ENCODE data around the gene RPL27A. TPM values are rescaled to one million over a fixed set of nuclear protein-coding genes. Genes with fewer than 3 reads are reported as not detected.
A peak's percentile ranks its signal among the peaks of the same experiment; 100 is the strongest.

Gene RPL27A
- total and polyA plus RNA-seq, 2 donors (not counting 3 experiments of a cell fraction or from before 2014, with no cell fraction given): 1,303 to 1,363 TPM

- Histone ChIP-seq H4K20me1 (replicated peaks; ENCODE audit: control insufficient read depth, extremely low read depth, insufficient read depth, low read length) (no peaks in the 10 kb centered on the region), H3K27me3 (ENCODE audit: control insufficient read depth in 2 of 2, insufficient read depth in 2 of 2, low read length in 2 of 2) (no peaks in the 10 kb centered on the region), H3K4me2 (ENCODE audit: insufficient read depth, low read length) (peak overlapping the region; percentile 64), H3K27ac (ENCODE audit: insufficient read depth, low read depth, low read length) (peak overlapping the region; percentile 70), H3K9me3 (replicated peaks; ENCODE audit: control insufficient read depth, insufficient read depth, low read length) (no peaks in the 10 kb centered on the region), H3K79me2 (ENCODE audit: control insufficient read depth, insufficient read depth, low read length) (no peaks in the 10 kb centered on the region), H3K9me1 (replicated peaks; ENCODE audit: control insufficient read depth, extremely low read depth, insufficient read depth, low read length) (no peaks in the 10 kb centered on the region), H3K4me3 (replicated peaks in 1 of 3; ENCODE audit: insufficient read depth in 1 of 3, low read depth in 1 of 3, low read length in 3 of 3) (no peak overlapping the region), H3K9ac (replicated peaks; ENCODE audit: extremely low read depth, insufficient read depth, low read length) (peak overlapping the region; percentile 13), H2AFZ (ENCODE audit: low read depth, low read length) (peak overlapping the region; percentile 56), H3K36me3 (ENCODE audit: control insufficient read depth in 2 of 2, extremely low read depth in 1 of 2, insufficient read depth in 2 of 2, low read length in 2 of 2) (no peaks in the 10 kb centered on the region), H3K4me1 (ENCODE audit: control insufficient read depth, extremely low read depth, insufficient read depth, low read length) (peaks cover 51% of the 10 kb centered on the region)
- POLR2A ChIA-PET: interaction anchor here (1.1 kb wide), 1 partner anchor 37 kb away, joined by 4 read pairs; the partner anchor contains the start of genes RPL27A and TRIM66
- no peak for FAIRE-seq
- intact Hi-C loops (cut with micrococcal nuclease): loop anchor here (1.0 kb wide), 1 partner anchor 14 kb away; no protein-coding TSS in a partner anchor
- dilution Hi-C loops (cut with MboI; ENCODE audit: extremely low pct_ligation_motif_present, low sequenced_read_pairs): no loop called here
- DNase-seq (ENCODE audit: low read depth, low spot score): no peak
- no peak for TF ChIP-seq MYC (IDR thresholded peaks at IDR 0.05; ENCODE audit: low read depth, low read length)
- TF ChIP-seq, protein P1, sequence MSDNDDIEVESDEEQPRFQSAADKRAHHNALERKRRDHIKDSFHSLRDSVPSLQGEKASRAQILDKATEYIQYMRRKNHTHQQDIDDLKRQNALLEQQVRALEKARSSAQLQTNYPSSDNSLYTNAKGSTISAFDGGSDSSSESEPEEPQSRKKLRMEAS (IDR thresholded peaks at IDR 0.05; ENCODE audit: insufficient read depth, insufficient read length): no peak
- no peak for TF ChIP-seq JUN (IDR thresholded peaks at IDR 0.05; ENCODE audit: borderline replicate concordance, insufficient read depth, insufficient read length, low read depth)
- no peak for TF ChIP-seq POLR2A (IDR thresholded peaks at IDR 0.05; ENCODE audit: low read depth, low read length)
- TF ChIP-seq, protein P2, sequence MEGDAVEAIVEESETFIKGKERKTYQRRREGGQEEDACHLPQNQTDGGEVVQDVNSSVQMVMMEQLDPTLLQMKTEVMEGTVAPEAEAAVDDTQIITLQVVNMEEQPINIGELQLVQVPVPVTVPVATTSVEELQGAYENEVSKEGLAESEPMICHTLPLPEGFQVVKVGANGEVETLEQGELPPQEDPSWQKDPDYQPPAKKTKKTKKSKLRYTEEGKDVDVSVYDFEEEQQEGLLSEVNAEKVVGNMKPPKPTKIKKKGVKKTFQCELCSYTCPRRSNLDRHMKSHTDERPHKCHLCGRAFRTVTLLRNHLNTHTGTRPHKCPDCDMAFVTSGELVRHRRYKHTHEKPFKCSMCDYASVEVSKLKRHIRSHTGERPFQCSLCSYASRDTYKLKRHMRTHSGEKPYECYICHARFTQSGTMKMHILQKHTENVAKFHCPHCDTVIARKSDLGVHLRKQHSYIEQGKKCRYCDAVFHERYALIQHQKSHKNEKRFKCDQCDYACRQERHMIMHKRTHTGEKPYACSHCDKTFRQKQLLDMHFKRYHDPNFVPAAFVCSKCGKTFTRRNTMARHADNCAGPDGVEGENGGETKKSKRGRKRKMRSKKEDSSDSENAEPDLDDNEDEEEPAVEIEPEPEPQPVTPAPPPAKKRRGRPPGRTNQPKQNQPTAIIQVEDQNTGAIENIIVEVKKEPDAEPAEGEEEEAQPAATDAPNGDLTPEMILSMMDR (IDR thresholded peaks at IDR 0.05; ENCODE audit: extremely low read depth in 1 of 2, insufficient read depth in 1 of 2, low read depth in 1 of 2, low read length in 2 of 2): no peak
- BruUV-seq (replicated peaks): no TSS peak
- CTCF ChIA-PET: interaction anchor here (0.9 to 2.9 kb wide), 4 partner anchors 16 to 39 kb away, joined by 3 to 8 read pairs (median 4); partner anchors contain the start of genes RPL27A and TRIM66
These were observed 37.1 kb downstream of the RPL27A start for GRCh38 chr11:8719721-8720120.

GRCh38 chr11:8720352-8720751 lies 37.8 kb downstream of the RPL27A start:
- H3K9ac ChIP-seq (replicated peaks; ENCODE audit: extremely low read depth, insufficient read depth, low read length): no peak overlapping the region
- no peaks in the 10 kb centered on the region for H3K27me3 ChIP-seq (ENCODE audit: control insufficient read depth in 2 of 2, insufficient read depth in 2 of 2, low read length in 2 of 2)
- no peak overlapping the region for H3K4me3 ChIP-seq (replicated peaks in 1 of 3; ENCODE audit: insufficient read depth in 1 of 3, low read depth in 1 of 3, low read length in 3 of 3)
- intact Hi-C loops (cut with micrococcal nuclease): no loop called here
- no peak overlapping the region for H3K27ac ChIP-seq (ENCODE audit: insufficient read depth, low read depth, low read length)
- DNase-seq (ENCODE audit: low read depth, low spot score) (no peak), FAIRE-seq (no peak)
- POLR2A ChIA-PET: no interaction called here
- TF ChIP-seq POLR2A (IDR thresholded peaks at IDR 0.05; ENCODE audit: low read depth, low read length) (no peak), EZH2 (IDR thresholded peaks at IDR 0.05; ENCODE audit: borderline replicate concordance, low read depth, low read length, severe bottlenecking) (no peak), MYC (IDR thresholded peaks at IDR 0.05; ENCODE audit: low read depth, low read length) (no peak), POLR2AphosphoS5 (IDR thresholded peaks at IDR 0.05; ENCODE audit: insufficient read depth, low read depth, low read length) (no peak), GATA2 (IDR thresholded peaks at IDR 0.05; ENCODE audit: insufficient read depth, insufficient read length, low read depth, low read length) (no peak), FOS (IDR thresholded peaks at IDR 0.05; ENCODE audit: borderline replicate concordance, insufficient read depth, low read length) (no peak), JUN (IDR thresholded peaks at IDR 0.05; ENCODE audit: borderline replicate concordance, insufficient read depth, insufficient read length, low read depth) (no peak)
- TF ChIP-seq, protein P1 (IDR thresholded peaks at IDR 0.05; ENCODE audit: insufficient read depth, insufficient read length): no peak
- TF ChIP-seq, protein P2 (IDR thresholded peaks at IDR 0.05; ENCODE audit: extremely low read depth in 1 of 2, insufficient read depth in 1 of 2, low read depth in 1 of 2, low read length in 2 of 2): no peak
- H3K4me2 ChIP-seq (ENCODE audit: insufficient read depth, low read length): no peak overlapping the region
- CTCF ChIA-PET: interaction anchor here (0.9 to 1.0 kb wide), 2 partner anchors 10 to 38 kb away, joined by 3 read pairs; no protein-coding TSS in a partner anchor
- H4K20me1 ChIP-seq (replicated peaks; ENCODE audit: control insufficient read depth, extremely low read depth, insufficient read depth, low read length): no peaks in the 10 kb centered on the region
- no TSS peak for BruUV-seq (replicated peaks)
- H3K4me1 ChIP-seq (ENCODE audit: control insufficient read depth, extremely low read depth, insufficient read depth, low read length): peaks cover 45% of the 10 kb centered on the region
- H3K36me3 ChIP-seq (ENCODE audit: control insufficient read depth in 2 of 2, extremely low read depth in 1 of 2, insufficient read depth in 2 of 2, low read length in 2 of 2): no peaks in the 10 kb centered on the region
- H3K9me3 ChIP-seq (replicated peaks; ENCODE audit: control insufficient read depth, insufficient read depth, low read length): no peaks in the 10 kb centered on the region
- H3K9me1 ChIP-seq (replicated peaks; ENCODE audit: control insufficient read depth, extremely low read depth, insufficient read depth, low read length): no peaks in the 10 kb centered on the region
- peak overlapping the region; percentile 56 for H2AFZ ChIP-seq (ENCODE audit: low read depth, low read length)
- dilution Hi-C loops (cut with MboI; ENCODE audit: extremely low pct_ligation_motif_present, low sequenced_read_pairs): no loop called here
- H3K79me2 ChIP-seq (ENCODE audit: control insufficient read depth, insufficient read depth, low read length): no peaks in the 10 kb centered on the region

Measured in endothelial cell of umbilical vein (primary cell).